GM18907 (cell line): ENCODE data around the gene PSMA1.
A peak's percentile ranks its signal among the peaks of the same experiment; 100 is the strongest.
"Not testable (repeated sequence)": the region's sequence is repeated elsewhere in the genome, so short reads cannot be mapped to it uniquely, and the experiment has no call there.

ENCODE experiments used
- ATAC-seq: cut with Tn5 transposase; IDR thresholded peaks from one replicate; pipeline ENCODE4 v1.9.1; 2021; ENCODE audit warnings: mild to moderate bottlenecking, moderate library complexity; ENCODE audit not compliant: unreplicated experiment

Gene PSMA1

GRCh38 chr11:14519917-14520746 lies at the start of gene PSMA1:
Gene PSMA1 (minus strand): TSS chr11:14520386. CDS start chr11:14520299, 87 bp downstream.
- ATAC-seq: peak; percentile 97

- not testable (repeated sequence) for ATAC-seq
Measured at GRCh38 chr11:14569516-14569915, 49.3 kb upstream of the PSMA1 start.

- no peak for ATAC-seq
Measured at GRCh38 chr11:14567064-14567651, 47.0 kb upstream of the PSMA1 start.

- no peak for ATAC-seq
Measured at GRCh38 chr11:14566331-14567063, 46.3 kb upstream of the PSMA1 start.

GRCh38 chr11:14565845-14566244 lies 45.7 kb upstream of the PSMA1 start:
- ATAC-seq: no peak

- no peak for ATAC-seq
Measured at GRCh38 chr11:14555818-14556217, 35.6 kb upstream of the PSMA1 start.

GRCh38 chr11:14554959-14555358 lies 34.8 kb upstream of the PSMA1 start:
- peak; percentile 75 for ATAC-seq

GRCh38 chr11:14552089-14552488 lies 31.9 kb upstream of the PSMA1 start:
- ATAC-seq: no peak

- ATAC-seq: no peak
Measured at GRCh38 chr11:14551380-14551779, 31.2 kb upstream of the PSMA1 start.

GRCh38 chr11:14549891-14550290 lies 29.7 kb upstream of the PSMA1 start:
- no peak for ATAC-seq

- no peak for ATAC-seq
Measured at GRCh38 chr11:14547440-14547839, 27.3 kb upstream of the PSMA1 start.

GRCh38 chr11:14546672-14547071 lies 26.5 kb upstream of the PSMA1 start:
- no peak for ATAC-seq

- peak; percentile 84 for ATAC-seq
Measured at GRCh38 chr11:14544611-14545010, 24.4 kb upstream of the PSMA1 start.

- no peak for ATAC-seq
Measured at GRCh38 chr11:14543260-14543659, 23.1 kb upstream of the PSMA1 start.

GRCh38 chr11:14542324-14542723 lies 22.1 kb upstream of the PSMA1 start:
- ATAC-seq: no peak

GRCh38 chr11:14541192-14541947 lies 21.2 kb upstream of the PSMA1 start:
- ATAC-seq: no peak

GRCh38 chr11:14539982-14540421 lies 19.8 kb upstream of the PSMA1 start:
- ATAC-seq: no peak

- no peak for ATAC-seq
Measured at GRCh38 chr11:14538926-14539554, 18.9 kb upstream of the PSMA1 start.

- no peak for ATAC-seq
Measured at GRCh38 chr11:14538271-14538925, 18.2 kb upstream of the PSMA1 start.

GRCh38 chr11:14537134-14537599 lies 17.0 kb upstream of the PSMA1 start:
- ATAC-seq: peak; percentile 75
